PC-3 (cell line): ENCODE measurements around the gene AKNA. TPM values are rescaled to one million over a fixed set of nuclear protein-coding genes. Genes with fewer than 3 reads are reported as not detected.

Source experiments
- ATAC-seq: fragments of 200-7000 bp; cut with Tn5 transposase; 2 replicates; pipeline ENCODE4 v1.9.1; 2020; ENCODE audit warnings: mild to moderate bottlenecking, moderate library complexity
- BruUV-seq: library from RNA; stranded (reverse); fragments of 400-500 nt; replicated peaks from 2 replicates; lab custom pipeline; 2021; lab: Mats Ljungman, UMichigan
- CTCF ChIA-PET: fragments of 300-600 bp; sonication (Branson Sonifier 250); formaldehyde crosslinking; loops from one replicate; lab custom pipeline; 2022; ENCODE audit warnings: antibody characterized with exemption; lab: Charles Lee
- POLR2A ChIA-PET: fragments of 300-600 bp; sonication (Branson Sonifier 250); formaldehyde crosslinking; loops from one replicate; lab custom pipeline; 2022; ENCODE audit warnings: antibody characterized with exemption; ENCODE audit not compliant: unreplicated experiment; lab: Charles Lee
- DNase-seq: peaks from one replicate; pipeline ENCODE4 v3.0.0-alpha.2; 2015
- H2AFZ ChIP-seq: fragments of 300-600 bp; sonication (generic); 2 replicates; pipeline ENCODE4 v1.6.0; 2016; ENCODE audit warnings: antibody characterized with exemption, low read length
- H3F3A ChIP-seq: fragments of 300-600 bp; sonication (generic); one replicate; pipeline ENCODE4 v1.6.0; 2017; ENCODE audit warnings: antibody characterized with exemption, low read length, control low read depth, mild to moderate bottlenecking; ENCODE audit not compliant: unreplicated experiment
- H3K27ac ChIP-seq: fragments of 300-600 bp; sonication (generic); 2 replicates; pipeline ENCODE4 v1.5.1; 2016; ENCODE audit warnings: mild to moderate bottlenecking, low read length
- H3K27me3 ChIP-seq: fragments of 300-600 bp; sonication (generic); 2 replicates; pipeline ENCODE4 v1.6.1; 2016; ENCODE audit warnings: low read length, mixed read lengths
- H3K36me3 ChIP-seq: fragments of 300-600 bp; sonication (generic); 2 replicates; pipeline ENCODE4 v1.6.1; 2016; ENCODE audit warnings: low read depth, mixed run types, low read length, mixed read lengths
- H3K4me1 ChIP-seq: fragments of 300-600 bp; sonication (generic); 2 replicates; pipeline ENCODE4 v1.5.1; 2016; ENCODE audit warnings: low read length; ENCODE audit not compliant: insufficient read depth
- H3K4me2 ChIP-seq: fragments of 300-600 bp; sonication (generic); 2 replicates; pipeline ENCODE4 v1.6.0; 2016; ENCODE audit warnings: low read length
- H3K4me3 ChIP-seq: fragments of 300-600 bp; sonication (generic); 2 replicates; pipeline ENCODE4 v1.5.1; 2016; ENCODE audit warnings: mild to moderate bottlenecking, low read length, mixed read lengths
- H3K79me2 ChIP-seq: fragments of 300-600 bp; sonication (generic); 2 replicates; pipeline ENCODE4 v1.6.1; 2017; ENCODE audit warnings: low read length, mixed read lengths
- H3K9ac ChIP-seq: fragments of 300-600 bp; sonication (generic); 2 replicates; pipeline ENCODE4 v1.6.0; 2016; ENCODE audit warnings: mild to moderate bottlenecking, low read length
- H3K9me2 ChIP-seq: fragments of 300-600 bp; sonication (generic); replicated peaks from 2 replicates; pipeline ENCODE4 v1.6.1; 2016; ENCODE audit warnings: mixed run types, low read length, mixed read lengths
- H3K9me3 ChIP-seq: fragments of 300-600 bp; sonication (generic); 2 replicates; pipeline ENCODE4 v1.6.1; 2016; ENCODE audit warnings: low read length, mixed read lengths
- H4K20me1 ChIP-seq: fragments of 300-600 bp; sonication (generic); 2 replicates; pipeline ENCODE4 v1.6.1; 2016; ENCODE audit warnings: low read length, mixed read lengths
- CTCF ChIP-seq: fragments of 300-600 bp; sonication (generic); conservative IDR thresholded peaks from 2 replicates; pipeline ENCODE4 v1.5.1; 2017; ENCODE audit warnings: antibody characterized with exemption, low read depth, mild to moderate bottlenecking, low read length
- EZH2 ChIP-seq: fragments of 300-600 bp; sonication (generic); IDR thresholded peaks from one replicate; pipeline ENCODE4 v1.6.1; 2017; ENCODE audit warnings: antibody characterized with exemption, mild to moderate bottlenecking, low read length; ENCODE audit not compliant: unreplicated experiment
- EZH2phosphoT487 ChIP-seq: fragments of 300-600 bp; sonication (generic); IDR thresholded peaks from 2 replicates; pipeline ENCODE4 v1.6.1; 2018; ENCODE audit warnings: mild to moderate bottlenecking, antibody characterized with exemption, low read length, borderline replicate concordance
- intact Hi-C: fragments of 100-400 bp; cut with micrococcal nuclease; formaldehyde crosslinking; loops from 2 replicates; pipeline ENCODE4 v1.9.0; 2023
- total RNA-seq: library from RNA; depleted of rRNA; stranded (reverse); fragments of >200 nt; gene quantifications from 2 replicates; pipeline ENCODE4 v1.2.3, GENCODE V29; 2014

The AKNA gene
- total RNA-seq, 1 experiment from 2014 or later, result 9.1 TPM

GRCh38 chr9:114427644-114428043, 39.9 kb upstream of the AKNA start:
- Histone ChIP-seq H3K4me2 (no peak overlapping the region), H3K79me2 (no peaks in the 10 kb centered on the region), H3K9ac (no peak overlapping the region), H3K36me3 (no peaks in the 10 kb centered on the region), H3F3A (no peaks in the 10 kb centered on the region), H3K27me3 (no peaks in the 10 kb centered on the region), H3K4me3 (no peak overlapping the region), H3K27ac (no peak overlapping the region), H4K20me1 (no peaks in the 10 kb centered on the region), H3K4me1 (peaks cover 4% of the 10 kb centered on the region; the same call in 1 of the 2 replicates), H3K9me2 (no peaks in the 10 kb centered on the region), H2AFZ (no peak overlapping the region), H3K9me3 (no peaks in the 10 kb centered on the region)
- no TSS peak for BruUV-seq
- no peak for ATAC-seq
- DNase-seq, result no peak
- ChIA-PET POLR2A (no interaction called here), CTCF (no interaction called here)
- intact Hi-C loops, result no loop called here
- TF ChIP-seq EZH2 (no peak), CTCF (no peak), EZH2phosphoT487 (no peak)

DNA sequence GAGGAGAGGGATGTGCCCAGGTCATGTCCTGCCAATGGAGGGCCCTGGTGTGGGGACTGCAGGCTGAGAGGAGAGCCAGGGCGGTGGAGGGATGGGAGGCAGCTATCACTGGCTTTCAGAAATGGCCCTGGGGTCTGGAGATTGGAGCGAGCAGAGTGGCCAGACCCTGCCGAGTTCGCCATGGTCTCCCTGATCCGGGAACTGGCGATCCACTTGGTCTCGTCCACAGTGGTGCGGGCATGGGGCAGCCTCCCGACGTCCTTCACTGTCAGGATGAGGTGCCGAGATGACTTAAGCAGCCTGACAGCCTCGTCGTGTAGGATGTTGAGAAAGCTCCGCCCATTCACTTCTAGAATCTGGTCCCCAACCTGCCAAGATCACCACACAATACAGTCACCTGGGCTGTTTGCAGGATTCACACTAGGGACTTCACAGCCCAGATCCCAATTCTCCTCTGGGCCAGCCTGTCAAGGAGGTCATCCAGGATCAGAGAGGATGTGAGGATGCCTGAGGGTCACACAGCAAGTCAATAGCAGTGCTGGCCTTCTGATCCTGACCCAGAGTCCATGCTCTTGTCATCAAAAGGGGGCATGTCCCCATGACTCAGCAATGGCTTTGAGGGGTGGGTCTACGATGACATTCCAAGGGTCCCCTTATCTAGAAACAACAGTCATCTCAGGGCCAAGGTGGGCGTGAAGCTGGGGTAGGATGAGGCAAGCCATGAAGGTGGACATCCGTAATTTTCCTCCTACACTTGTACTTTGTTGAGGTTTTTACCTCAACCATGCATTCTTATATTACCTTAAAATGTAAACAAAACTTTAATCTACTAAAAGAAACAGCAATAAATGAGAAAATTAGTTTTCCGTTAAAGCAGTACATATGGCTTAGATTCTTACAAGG, 38.5 kb upstream of the AKNA start:
- ChIA-PET CTCF (no interaction called here), POLR2A (no interaction called here)
- intact Hi-C loops, result no loop called here
- H3K36me3 ChIP-seq, result no peaks in the 10 kb centered on the region
- H3F3A ChIP-seq, result no peaks in the 10 kb centered on the region
- ATAC-seq, result no peak
- H3K4me2 ChIP-seq, result no peak overlapping the region
- H2AFZ ChIP-seq, result no peak overlapping the region
- H4K20me1 ChIP-seq, result no peaks in the 10 kb centered on the region
- no TSS peak for BruUV-seq
- no peaks in the 10 kb centered on the region for H3K9me3 ChIP-seq
- no peak for TF ChIP-seq EZH2phosphoT487
- no peak for TF ChIP-seq EZH2
- no peak for TF ChIP-seq CTCF
- no peak overlapping the region for H3K4me3 ChIP-seq
- no peak overlapping the region for H3K27ac ChIP-seq
- no peaks in the 10 kb centered on the region for H3K9me2 ChIP-seq
- H3K79me2 ChIP-seq, result no peaks in the 10 kb centered on the region
- no peak for DNase-seq
- H3K27me3 ChIP-seq, result no peaks in the 10 kb centered on the region
- H3K9ac ChIP-seq, result no peak overlapping the region
- H3K4me1 ChIP-seq, result peaks cover 4% of the 10 kb centered on the region; the same call in 1 of the 2 replicates

DNA sequence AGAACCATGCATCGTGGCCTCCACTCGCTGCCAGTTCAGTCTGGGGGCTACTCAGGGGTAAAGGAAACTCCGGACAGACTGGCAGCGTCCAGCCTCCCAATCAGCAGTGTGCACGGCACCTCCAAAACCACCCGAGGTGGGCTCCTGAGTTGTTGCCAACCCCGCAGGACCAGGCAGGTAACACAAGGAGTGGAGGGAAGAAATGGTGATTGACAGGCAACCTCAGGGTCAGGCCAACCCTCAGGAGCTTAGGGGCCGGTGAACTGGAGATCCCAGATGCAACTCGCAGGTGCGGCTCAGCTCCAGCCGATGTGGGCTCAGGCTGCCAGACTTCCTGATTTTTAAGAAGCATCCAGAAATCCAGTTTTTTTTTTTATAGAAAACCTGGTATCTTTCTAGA, 37.3 kb upstream of the AKNA start:
- Histone ChIP-seq H3K4me3 (no peak overlapping the region), H3K9me3 (no peaks in the 10 kb centered on the region), H3K9ac (no peak overlapping the region), H3K9me2 (no peaks in the 10 kb centered on the region), H3F3A (no peaks in the 10 kb centered on the region), H3K27ac (no peak overlapping the region), H4K20me1 (no peaks in the 10 kb centered on the region), H2AFZ (no peak overlapping the region), H3K36me3 (no peaks in the 10 kb centered on the region), H3K4me2 (no peak overlapping the region), H3K79me2 (no peaks in the 10 kb centered on the region), H3K27me3 (no peaks in the 10 kb centered on the region), H3K4me1 (no peaks in the 10 kb centered on the region)
- CTCF ChIA-PET, result no interaction called here
- intact Hi-C loops, result no loop called here
- BruUV-seq, result TSS peak; percentile 23
- ATAC-seq (no peak), DNase-seq (no peak)
- TF ChIP-seq CTCF (no peak), EZH2phosphoT487 (no peak), EZH2 (no peak)
- POLR2A ChIA-PET, result no interaction called here
